Keratinocyte (primary cell): Measurements from ENCODE around the gene ERICH6B. TPM values are rescaled to one million over a fixed set of nuclear protein-coding genes. Genes with fewer than 3 reads are reported as not detected.

Source experiments
- DNase-seq: peaks from one replicate; pipeline ENCODE4 v3.0.0-alpha.2; 2011; ENCODE audit warnings: low read depth, missing footprints, low spot score
- FAIRE-seq: peaks from 2 replicates; lab custom pipeline; 2011; peaks lifted over from hg19 to GRCh38; lab: Jason Lieb, UNC
- H2AFZ ChIP-seq: 2 replicates; pipeline ENCODE4 v1.6.0; 2012; ENCODE audit warnings: low read length, control low read depth, inconsistent platforms; ENCODE audit not compliant: control insufficient read depth
- H3K27ac ChIP-seq: 2 replicates; pipeline ENCODE4 v1.5.1; 2011; ENCODE audit warnings: low read length; ENCODE audit not compliant: control insufficient read depth, insufficient read depth
- H3K27me3 ChIP-seq: 3 replicates; pipeline ENCODE4 v1.6.0; 2011; ENCODE audit warnings: low read length; ENCODE audit not compliant: control insufficient read depth, insufficient read depth; ENCODE audit errors: extremely low read depth
- H3K36me3 ChIP-seq, 2 experiments: 2 replicates in 1 of 2; 3 replicates in 1 of 2; pipeline ENCODE4 v1.5.1; 2011; ENCODE audit warnings: low read length in 2 of 2, mild to moderate bottlenecking in 1 of 2; ENCODE audit not compliant: control insufficient read depth in 2 of 2, insufficient read depth in 2 of 2; ENCODE audit errors: extremely low read depth in 1 of 2
- H3K4me1 ChIP-seq: 3 replicates; pipeline ENCODE4 v1.5.1; 2011; ENCODE audit warnings: low read length; ENCODE audit not compliant: control insufficient read depth, insufficient read depth; ENCODE audit errors: extremely low read depth
- H3K4me2 ChIP-seq: 3 replicates; pipeline ENCODE4 v1.6.0; 2011; ENCODE audit warnings: low read depth, low read length; ENCODE audit not compliant: control insufficient read depth, insufficient read depth; ENCODE audit errors: extremely low read depth
- H3K4me3 ChIP-seq, 3 experiments: fragments of 200-600 bp in 1 of 3; sonication (generic) in 1 of 3; 2 replicates in 2 of 3; 3 replicates in 1 of 3; pipeline ENCODE4 v1.5.1; 2011 to 2016; ENCODE audit warnings: low read length in 3 of 3, mild to moderate bottlenecking in 3 of 3, control low read depth in 2 of 3, inconsistent platforms in 1 of 3, low read depth in 1 of 3, mixed read lengths in 1 of 3, mixed run types in 1 of 3, moderate library complexity in 1 of 3; ENCODE audit not compliant: control insufficient read depth in 2 of 3, insufficient read depth in 2 of 3; ENCODE audit errors: extremely low read depth in 1 of 3
- H3K79me2 ChIP-seq: 2 replicates; pipeline ENCODE4 v1.6.0; 2012; ENCODE audit warnings: low read length; ENCODE audit not compliant: control insufficient read depth, insufficient read depth
- H3K9ac ChIP-seq: 3 replicates; pipeline ENCODE4 v1.6.0; 2011; ENCODE audit warnings: low read length; ENCODE audit not compliant: control insufficient read depth, insufficient read depth; ENCODE audit errors: extremely low read depth
- H3K9me1 ChIP-seq: 3 replicates; pipeline ENCODE4 v1.6.0; 2011; ENCODE audit warnings: low read length; ENCODE audit not compliant: control insufficient read depth, insufficient read depth; ENCODE audit errors: extremely low read depth
- H3K9me3 ChIP-seq: 2 replicates; pipeline ENCODE4 v1.5.1; 2012; ENCODE audit warnings: low read depth, low read length; ENCODE audit not compliant: control insufficient read depth
- H4K20me1 ChIP-seq: 3 replicates; pipeline ENCODE4 v1.6.0; 2011; ENCODE audit warnings: low read length; ENCODE audit not compliant: control insufficient read depth, insufficient read depth; ENCODE audit errors: extremely low read depth
- EZH2 ChIP-seq: IDR thresholded peaks from one replicate; pipeline ENCODE4 v1.6.1; 2012; ENCODE audit warnings: inconsistent platforms, mild to moderate bottlenecking, low read length, moderate library complexity
- dilution Hi-C: fragments of 300-500 bp; cut with MboI; formaldehyde crosslinking; loops from one replicate; pipeline ENCODE4 v1.7.0; 2020; ENCODE audit warnings: low sequenced_read_pairs; ENCODE audit not compliant: extremely low pct_ligation_motif_present
- polyA plus RNA-seq, 5 experiments: library from polyadenylated mRNA; depleted of rRNA in 3 of 5; stranded (reverse) in 3 of 5; stranded (forward) in 1 of 5; unstranded in 1 of 5; fragments of >200 nt; gene quantifications; 1 replicate in 1 of 5; 2 replicates in 3 of 5; 3 replicates in 1 of 5; pipeline versions ENCODE4 v1.2.1 to v1.2.3, GENCODE V29; 2011 to 2012; ENCODE audit warnings: missing spikeins in 2 of 5, low read depth in 1 of 5, low replicate concordance in 1 of 5
- TF ChIP-seq, protein P1 (sequence below), 3 experiments: IDR thresholded peaks in 1 of 3; conservative IDR thresholded peaks in 1 of 3; optimal IDR thresholded peaks in 1 of 3; 2 replicates in 2 of 3; 3 replicates in 1 of 3; pipeline versions ENCODE3 to v1.5.1; 2011; ENCODE audit warnings: low read length in 3 of 3, mild to moderate bottlenecking in 3 of 3, moderate library complexity in 2 of 3, control low read depth in 1 of 3, inconsistent platforms in 1 of 3; ENCODE audit not compliant: insufficient read depth in 2 of 3; ENCODE audit errors: extremely low read depth in 1 of 3

Gene ERICH6B
- polyA plus RNA-seq, 1 donor (not counting 4 experiments of a cell fraction or from before 2014, with no cell fraction given), result not detected

DNA sequence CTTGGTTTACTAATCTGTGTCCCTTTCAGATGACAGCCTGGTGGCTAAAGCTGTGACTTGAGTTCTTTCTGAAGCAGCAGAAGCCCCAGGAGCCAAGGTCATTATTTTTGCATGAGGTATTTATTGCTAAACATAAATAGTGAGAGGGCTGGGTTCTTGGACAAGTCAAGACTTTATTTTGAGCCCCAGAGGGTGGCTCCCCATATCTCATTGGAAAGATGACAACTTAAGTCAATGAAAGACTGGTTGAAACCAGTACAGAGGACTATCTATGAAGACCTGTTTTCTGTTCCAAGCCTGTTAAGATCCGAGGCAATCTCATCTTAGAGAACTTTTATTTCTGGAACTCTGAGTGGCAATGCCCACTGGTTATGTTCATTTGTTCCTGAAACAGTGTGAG, 14.4 kb upstream of the ERICH6B start:
- H3K9me3 ChIP-seq, result no peaks in the 10 kb centered on the region
- no peak overlapping the region for H3K4me3 ChIP-seq
- dilution Hi-C loops, result no loop called here
- H4K20me1 ChIP-seq, result no peaks in the 10 kb centered on the region
- H3K27ac ChIP-seq, result no peak overlapping the region
- peaks cover 5% of the 10 kb centered on the region for H3K4me1 ChIP-seq
- no peaks in the 10 kb centered on the region for H3K36me3 ChIP-seq
- no peak overlapping the region for H3K9ac ChIP-seq
- no peak for FAIRE-seq
- H3K4me2 ChIP-seq, result no peak overlapping the region
- no peaks in the 10 kb centered on the region for H3K9me1 ChIP-seq
- no peak for TF ChIP-seq EZH2
- TF ChIP-seq, protein P1, sequence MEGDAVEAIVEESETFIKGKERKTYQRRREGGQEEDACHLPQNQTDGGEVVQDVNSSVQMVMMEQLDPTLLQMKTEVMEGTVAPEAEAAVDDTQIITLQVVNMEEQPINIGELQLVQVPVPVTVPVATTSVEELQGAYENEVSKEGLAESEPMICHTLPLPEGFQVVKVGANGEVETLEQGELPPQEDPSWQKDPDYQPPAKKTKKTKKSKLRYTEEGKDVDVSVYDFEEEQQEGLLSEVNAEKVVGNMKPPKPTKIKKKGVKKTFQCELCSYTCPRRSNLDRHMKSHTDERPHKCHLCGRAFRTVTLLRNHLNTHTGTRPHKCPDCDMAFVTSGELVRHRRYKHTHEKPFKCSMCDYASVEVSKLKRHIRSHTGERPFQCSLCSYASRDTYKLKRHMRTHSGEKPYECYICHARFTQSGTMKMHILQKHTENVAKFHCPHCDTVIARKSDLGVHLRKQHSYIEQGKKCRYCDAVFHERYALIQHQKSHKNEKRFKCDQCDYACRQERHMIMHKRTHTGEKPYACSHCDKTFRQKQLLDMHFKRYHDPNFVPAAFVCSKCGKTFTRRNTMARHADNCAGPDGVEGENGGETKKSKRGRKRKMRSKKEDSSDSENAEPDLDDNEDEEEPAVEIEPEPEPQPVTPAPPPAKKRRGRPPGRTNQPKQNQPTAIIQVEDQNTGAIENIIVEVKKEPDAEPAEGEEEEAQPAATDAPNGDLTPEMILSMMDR (optimal IDR thresholded peaks at IDR 0.05 in 1 of 3, IDR thresholded peaks at IDR 0.05 in 1 of 3, conservative IDR thresholded peaks at IDR 0.05 in 1 of 3; ENCODE audit: extremely low read depth in 1 of 3, insufficient read depth in 2 of 3, low read length in 3 of 3), result no peak
- DNase-seq, result no peak
- H3K79me2 ChIP-seq, result no peaks in the 10 kb centered on the region
- no peak overlapping the region for H2AFZ ChIP-seq
- H3K27me3 ChIP-seq, result peaks cover 5% of the 10 kb centered on the region

DNA sequence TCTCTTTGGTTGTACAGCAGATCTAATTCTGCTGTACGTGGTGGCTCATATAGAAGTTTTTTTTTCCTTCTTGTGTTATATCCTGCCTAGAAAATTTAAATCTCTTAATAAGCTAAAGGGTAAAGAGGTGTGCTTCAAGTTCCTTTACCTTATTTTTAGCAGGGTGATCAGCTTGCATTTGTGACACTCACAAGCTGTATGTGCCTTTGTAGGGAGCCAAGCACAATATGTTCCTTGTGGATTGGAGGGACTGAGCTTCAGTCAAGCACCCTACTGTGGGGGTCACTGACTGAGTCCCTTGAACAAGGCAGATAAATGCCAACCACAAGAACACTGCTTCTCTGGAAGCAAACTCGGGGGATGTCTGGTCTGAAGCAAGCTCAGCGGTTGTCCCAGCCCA, 12.6 kb upstream of the ERICH6B start:
- Histone ChIP-seq H3K36me3 (no peaks in the 10 kb centered on the region), H3K27me3 (peaks cover 10% of the 10 kb centered on the region), H3K79me2 (no peaks in the 10 kb centered on the region), H4K20me1 (no peaks in the 10 kb centered on the region), H3K4me2 (no peak overlapping the region), H3K9ac (no peak overlapping the region), H3K9me1 (no peaks in the 10 kb centered on the region), H3K9me3 (no peaks in the 10 kb centered on the region), H3K4me1 (peaks cover 5% of the 10 kb centered on the region), H3K27ac (no peak overlapping the region), H3K4me3 (no peak overlapping the region), H2AFZ (no peak overlapping the region)
- TF ChIP-seq EZH2, result no peak
- TF ChIP-seq, protein P1 (optimal IDR thresholded peaks at IDR 0.05 in 1 of 3, IDR thresholded peaks at IDR 0.05 in 1 of 3, conservative IDR thresholded peaks at IDR 0.05 in 1 of 3; ENCODE audit: extremely low read depth in 1 of 3, insufficient read depth in 2 of 3, low read length in 3 of 3), result no peak
- FAIRE-seq (no peak), DNase-seq (no peak)
- dilution Hi-C loops, result no loop called here
